Kidney (tissue), 14 donors: Measurements from ENCODE around the gene ALS2CL. TPM values are rescaled to one million over a fixed set of nuclear protein-coding genes. Genes with fewer than 3 reads are reported as not detected.

Experiments
- DNase-seq, 5 donors: peaks; one replicate each; pipeline ENCODE4 v3.0.0-alpha.2; 2013 to 2020
- FAIRE-seq: peaks from 2 replicates; lab custom pipeline; 2012; peaks lifted over from hg19 to GRCh38; lab: Jason Lieb, UNC
- H3K27ac ChIP-seq, 2 donors: one replicate each; pipeline ENCODE4 v1.7.0; 2013; ENCODE audit warnings: low read depth in 2 of 2, low read length in 2 of 2, inconsistent platforms in 1 of 2
- H3K27me3 ChIP-seq: one replicate; pipeline ENCODE4 v1.7.1; 2013; ENCODE audit warnings: low read length, inconsistent platforms; ENCODE audit not compliant: control insufficient read depth, insufficient read depth
- H3K36me3 ChIP-seq, 3 donors: one replicate each; pipeline versions ENCODE4 v1.7.0 to v1.7.1; 2013; ENCODE audit warnings: low read length in 3 of 3, control low read depth in 1 of 3, inconsistent platforms in 1 of 3; ENCODE audit not compliant: insufficient read depth in 3 of 3, control insufficient read depth in 2 of 3
- H3K4me1 ChIP-seq, 3 donors: one replicate each; pipeline versions ENCODE4 v1.7.0 to v1.7.1; 2013; ENCODE audit warnings: low read length in 3 of 3, inconsistent platforms in 1 of 3, low read depth in 1 of 3; ENCODE audit not compliant: control insufficient read depth in 2 of 3, insufficient read depth in 2 of 3
- H3K4me3 ChIP-seq, 3 donors: one replicate each; pipeline versions ENCODE4 v1.7.0 to v1.8.1; 2013; ENCODE audit warnings: low read length in 3 of 3, control low read depth in 1 of 3, inconsistent platforms in 1 of 3
- H3K9ac ChIP-seq, 3 donors: one replicate each; pipeline versions ENCODE4 v1.7.0 to v1.7.1; 2013; ENCODE audit warnings: low read length in 3 of 3, control low read depth in 1 of 3, inconsistent platforms in 1 of 3
- H3K9me3 ChIP-seq, 3 donors: one replicate each; pipeline versions ENCODE4 v1.7.0 to v1.7.1; 2013; ENCODE audit warnings: low read length in 3 of 3, control low read depth in 1 of 3, inconsistent platforms in 1 of 3; ENCODE audit not compliant: control insufficient read depth in 2 of 3, insufficient read depth in 1 of 3
- CTCF ChIP-seq: IDR thresholded peaks from 3 replicates; pipeline ENCODE4 v1.5.1; 2012; ENCODE audit warnings: mild to moderate bottlenecking, moderate library complexity, borderline replicate concordance; ENCODE audit not compliant: insufficient read depth; ENCODE audit errors: extremely low read depth
- intact Hi-C: fragments of 100-400 bp; cut with DNase I; formaldehyde crosslinking; loops from one replicate; pipeline ENCODE4 v1.11.1; 2022
- polyA plus RNA-seq: library from polyadenylated mRNA; stranded (reverse); fragments of 350-450 nt; fragmentation: Illumina TruSeq; extraction: RNeasy Lipid Tissue Mini Kit (QIAGEN cat#74804); gene quantifications from one replicate; pipeline ENCODE4 v1.2.3, GENCODE V29; 2014; ENCODE audit warnings: low read depth, low replicate concordance; ENCODE audit not compliant: insufficient read depth
- total RNA-seq: library from RNA; stranded (reverse); fragmentation: NEBNext Ultra II Directional; extraction: Animal tissue kit (Norgen Biotek cat#: 25700); gene quantifications from one replicate; pipeline ENCODE4 v1.2.1, GENCODE V29; 2021
- donor health status: control.
- donor health status: control.
- donor health status: control.
- donor health status: control.
- donor health status: control.
- donor health status: DM: yes; HTN: yes; CAD: no.
- donor health status: Normal renal cell carcinoma (clear cell type).

ALS2CL gene
- total and polyA plus RNA-seq, 2 donors from 2014 or later, result 43.0 to 78.9 TPM

GRCh38 chr3:46693892-46694226 is 380 bp upstream of the ALS2CL start:
- Histone ChIP-seq H3K36me3 (no peaks in the 10 kb centered on the region), H3K27me3 (no peaks in the 10 kb centered on the region), H3K9me3 (no peaks in the 10 kb centered on the region), H3K4me3 (peak overlapping the region in 1 of 3 donors; percentile 50), H3K27ac (peak overlapping the region; percentile 59 to 73), H3K4me1 (peaks cover 0 to 48% (median 2%) of the 10 kb centered on the region in 3 donors), H3K9ac (peak overlapping the region in 1 of 3 donors; percentile 38)
- FAIRE-seq, result no peak
- peak in 4 of 5 donors; percentile 39 to 89 (median 62) for DNase-seq
- intact Hi-C loops, result no loop called here
- TF ChIP-seq CTCF, result no peak

- intact Hi-C loops, result no loop called here
- H3K4me3 ChIP-seq, result peak overlapping the region in 2 of 3 donors; percentile 78 to 81
- H3K27ac ChIP-seq, result peak overlapping the region; percentile 83 to 87
- FAIRE-seq (no peak), DNase-seq (peak in 4 of 5 donors; percentile 20 to 97 (median 53))
- no peaks in the 10 kb centered on the region for H3K9me3 ChIP-seq
- peak overlapping the region in 2 of 3 donors; percentile 74 to 88 for H3K9ac ChIP-seq
- H3K4me1 ChIP-seq, result peaks cover 0 to 48% (median 2%) of the 10 kb centered on the region in 3 donors
- no peaks in the 10 kb centered on the region for H3K27me3 ChIP-seq
- TF ChIP-seq CTCF, result no peak
- peaks cover 0 to 4% (median 0%) of the 10 kb centered on the region in 3 donors for H3K36me3 ChIP-seq
Observed at GRCh38 chr3:46692566-46692990, 901 bp downstream of the ALS2CL start.

GRCh38 chr3:46690798-46691197 is 2.7 kb downstream of the ALS2CL start:
- peak in 1 of 5 donors; percentile 82 for DNase-seq
- Histone ChIP-seq H3K36me3 (peaks cover 0 to 5% (median 0%) of the 10 kb centered on the region in 3 donors), H3K9ac (no peak overlapping the region), H3K9me3 (no peaks in the 10 kb centered on the region), H3K4me3 (no peak overlapping the region), H3K27ac (no peak overlapping the region), H3K4me1 (peaks cover 0 to 32% (median 2%) of the 10 kb centered on the region in 3 donors), H3K27me3 (no peaks in the 10 kb centered on the region)
- intact Hi-C loops, result no loop called here
- no peak for TF ChIP-seq CTCF
- no peak for FAIRE-seq

- DNase-seq (no peak), FAIRE-seq (no peak)
- Histone ChIP-seq H3K9ac (no peak overlapping the region), H3K27me3 (no peaks in the 10 kb centered on the region), H3K9me3 (no peaks in the 10 kb centered on the region), H3K27ac (no peak overlapping the region), H3K4me1 (peaks cover 0 to under 1% (median 0%) of the 10 kb centered on the region in 3 donors), H3K4me3 (no peak overlapping the region), H3K36me3 (peaks cover 0 to 5% (median 0%) of the 10 kb centered on the region in 3 donors)
- intact Hi-C loops, result no loop called here
- no peak for TF ChIP-seq CTCF
Observed at GRCh38 chr3:46685446-46685845, 8.0 kb downstream of the ALS2CL start.
